CD14-positive monocyte (primary cell): ENCODE measurements around the gene DENND1A. TPM values are rescaled to one million over a fixed set of nuclear protein-coding genes. Genes with fewer than 3 reads are reported as not detected.

Experiments used
- DNase-seq, 3 donors: peaks; one replicate each; pipeline ENCODE4 v3.0.0-alpha.2; 2011 to 2022
- H2AFZ ChIP-seq: 2 replicates; pipeline ENCODE4 v1.6.0; 2012; ENCODE audit warnings: mild to moderate bottlenecking, low read depth, low read length, inconsistent platforms; ENCODE audit not compliant: insufficient read depth, poor library complexity, severe bottlenecking
- H3K27ac ChIP-seq, 2 donors: 1 replicate in 1 of 2; 2 replicates in 1 of 2; pipeline ENCODE4 v1.5.1; 2012 to 2013; ENCODE audit warnings: low read length in 2 of 2, control low read depth in 1 of 2, inconsistent platforms in 1 of 2, low read depth in 1 of 2, mild to moderate bottlenecking in 1 of 2
- H3K27me3 ChIP-seq, 2 donors: one replicate each; pipeline versions ENCODE4 v1.6.0 to v1.6.1; 2011 to 2013; ENCODE audit warnings: low read length in 2 of 2; ENCODE audit not compliant: control insufficient read depth in 2 of 2, insufficient read depth in 2 of 2
- H3K36me3 ChIP-seq, 2 donors: replicated peaks in 1 of 2; 1 replicate in 1 of 2; 2 replicates in 1 of 2; pipeline versions ENCODE4 v1.5.1 to v1.6.1; 2012 to 2013; ENCODE audit warnings: low read length in 2 of 2, control low read depth in 1 of 2, inconsistent platforms in 1 of 2, mild to moderate bottlenecking in 1 of 2; ENCODE audit not compliant: insufficient read depth in 2 of 2, control insufficient read depth in 1 of 2
- H3K4me1 ChIP-seq, 2 donors: 1 replicate in 1 of 2; 2 replicates in 1 of 2; pipeline versions ENCODE4 v1.5.1 to v1.6.1; 2012 to 2013; ENCODE audit warnings: low read length in 2 of 2, control low read depth in 1 of 2, inconsistent platforms in 1 of 2, mild to moderate bottlenecking in 1 of 2, moderate library complexity in 1 of 2; ENCODE audit not compliant: insufficient read depth in 2 of 2, control insufficient read depth in 1 of 2
- H3K4me2 ChIP-seq: replicated peaks from 2 replicates; pipeline ENCODE3; 2012; ENCODE audit warnings: low read length, moderate library complexity, mild to moderate bottlenecking; ENCODE audit not compliant: poor library complexity, severe bottlenecking; ENCODE audit errors: extremely low read depth
- H3K4me3 ChIP-seq, 3 experiments: fragments of 200-600 bp in 1 of 3; sonication (generic) in 1 of 3; replicated peaks in 1 of 3; 1 replicate in 2 of 3; 2 replicates in 1 of 3; pipeline ENCODE4 v1.5.1; 2011 to 2013; ENCODE audit warnings: low read length in 3 of 3, mild to moderate bottlenecking in 3 of 3, control low read depth in 2 of 3, low read depth in 2 of 3, inconsistent platforms in 1 of 3, moderate library complexity in 1 of 3
- H3K79me2 ChIP-seq: 2 replicates; pipeline ENCODE4 v1.6.0; 2012; ENCODE audit warnings: mild to moderate bottlenecking, control low read depth, inconsistent platforms, low read length, moderate library complexity; ENCODE audit not compliant: insufficient read depth
- H3K9ac ChIP-seq: 2 replicates; pipeline ENCODE4 v1.6.0; 2017; ENCODE audit warnings: low read length, mild to moderate bottlenecking; ENCODE audit not compliant: insufficient read depth, poor library complexity, severe bottlenecking
- H3K9me3 ChIP-seq, 2 donors: replicated peaks in 1 of 2; 1 replicate in 1 of 2; 2 replicates in 1 of 2; pipeline versions ENCODE4 v1.5.1 to v1.6.1; 2012 to 2013; ENCODE audit warnings: low read length in 2 of 2, control low read depth in 1 of 2; ENCODE audit not compliant: control insufficient read depth in 1 of 2, insufficient read depth in 1 of 2
- H4K20me1 ChIP-seq: 2 replicates; pipeline ENCODE4 v1.6.0; 2012; ENCODE audit warnings: mild to moderate bottlenecking, low read length, control low read depth, moderate library complexity; ENCODE audit not compliant: insufficient read depth
- H3K27ac Mint-ChIP-seq, 7 donors: one replicate each; pipeline ENCODE4 v1.8.0; 2020; ENCODE audit warnings: mild to moderate bottlenecking in 7 of 7, mixed read lengths in 7 of 7, moderate library complexity in 6 of 7, inconsistent platforms in 2 of 7
- H3K27me3 Mint-ChIP-seq, 3 donors: one replicate each; pipeline ENCODE4 v1.8.0; 2021 to 2022; ENCODE audit warnings: low read depth in 3 of 3, mild to moderate bottlenecking in 3 of 3, mixed read lengths in 3 of 3, moderate library complexity in 3 of 3, inconsistent platforms in 1 of 3
- H3K36me3 Mint-ChIP-seq, 2 donors: one replicate each; pipeline ENCODE4 v1.8.0; 2020; ENCODE audit warnings: mixed read lengths in 2 of 2, inconsistent platforms in 1 of 2, mild to moderate bottlenecking in 1 of 2
- H3K4me1 Mint-ChIP-seq: one replicate; pipeline ENCODE4 v1.8.0; 2020; ENCODE audit warnings: mild to moderate bottlenecking, mixed read lengths
- H3K4me3 Mint-ChIP-seq, 2 donors: one replicate each; pipeline ENCODE4 v1.8.0; 2020; ENCODE audit warnings: mild to moderate bottlenecking in 2 of 2, mixed read lengths in 2 of 2, moderate library complexity in 1 of 2
- H3K9me3 Mint-ChIP-seq, 7 donors: one replicate each; pipeline ENCODE4 v1.8.0; 2020 to 2022; ENCODE audit warnings: mixed read lengths in 7 of 7, mild to moderate bottlenecking in 6 of 7, moderate library complexity in 6 of 7, inconsistent platforms in 2 of 7
- WGBS: methylation state at CpG from one replicate; pipeline ENCODE4 v1.1.5; 2013; ENCODE audit warnings: missing lambda C conversion rate; ENCODE audit not compliant: insufficient coverage; 5-methylcytosine and 5-hydroxymethylcytosine counted together
- intact Hi-C, 2 donors: fragments of 100-400 bp; cut with micrococcal nuclease; formaldehyde crosslinking; loops; one replicate each; pipeline versions ENCODE4 v1.15.0 to v1.15.1; 2023
- polyA plus RNA-seq, 3 donors: library from polyadenylated mRNA; depleted of rRNA in 1 of 3; unstranded in 2 of 3; stranded (reverse) in 1 of 3; fragments of 300-500 nt in 2 of 3; fragments of >200 nt in 1 of 3; fragmentation: Illumina TruSeq in 2 of 3; gene quantifications; 1 replicate in 2 of 3; 2 replicates in 1 of 3; pipeline ENCODE4 v1.2.3, GENCODE V29; 2012 to 2021
- TF ChIP-seq, protein P1 (sequence below): fragments of 200-600 bp; IDR thresholded peaks from one replicate; pipeline ENCODE4 v1.8.0; 2022; ENCODE audit warnings: antibody characterized with exemption, mild to moderate bottlenecking

The DENND1A gene
- polyA plus RNA-seq, 3 donors = 24.8 to 73.0 (median 29.4) TPM

DNA sequence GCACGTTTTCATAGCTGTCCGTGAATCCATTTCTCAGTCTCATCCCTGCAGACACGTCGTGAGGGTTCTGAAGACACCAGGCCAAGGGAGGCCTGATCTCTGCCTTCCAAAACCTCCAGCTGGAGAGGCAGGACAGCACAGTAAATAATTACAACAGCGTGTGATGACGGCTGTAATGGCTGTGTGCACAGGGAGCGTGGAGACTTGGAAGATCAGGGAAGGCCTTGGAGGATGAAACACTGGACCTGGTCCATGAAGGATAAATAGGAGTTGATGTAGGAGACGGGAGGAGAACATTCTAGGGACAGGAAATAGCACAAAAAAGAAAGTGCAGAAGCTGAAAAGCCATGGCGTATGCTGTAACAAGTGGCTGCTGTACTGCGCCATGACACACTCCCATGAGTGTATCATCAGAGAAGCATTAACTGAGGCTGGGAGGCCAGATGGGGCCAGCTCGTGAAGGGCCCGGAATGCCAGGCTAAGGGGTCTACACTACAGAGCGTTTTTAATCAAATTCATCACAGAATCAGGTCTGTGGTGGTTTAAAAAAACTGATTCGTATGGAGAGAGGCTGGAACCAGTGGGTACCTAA, 476.8 kb downstream of the DENND1A start:
- TF ChIP-seq, protein P1, sequence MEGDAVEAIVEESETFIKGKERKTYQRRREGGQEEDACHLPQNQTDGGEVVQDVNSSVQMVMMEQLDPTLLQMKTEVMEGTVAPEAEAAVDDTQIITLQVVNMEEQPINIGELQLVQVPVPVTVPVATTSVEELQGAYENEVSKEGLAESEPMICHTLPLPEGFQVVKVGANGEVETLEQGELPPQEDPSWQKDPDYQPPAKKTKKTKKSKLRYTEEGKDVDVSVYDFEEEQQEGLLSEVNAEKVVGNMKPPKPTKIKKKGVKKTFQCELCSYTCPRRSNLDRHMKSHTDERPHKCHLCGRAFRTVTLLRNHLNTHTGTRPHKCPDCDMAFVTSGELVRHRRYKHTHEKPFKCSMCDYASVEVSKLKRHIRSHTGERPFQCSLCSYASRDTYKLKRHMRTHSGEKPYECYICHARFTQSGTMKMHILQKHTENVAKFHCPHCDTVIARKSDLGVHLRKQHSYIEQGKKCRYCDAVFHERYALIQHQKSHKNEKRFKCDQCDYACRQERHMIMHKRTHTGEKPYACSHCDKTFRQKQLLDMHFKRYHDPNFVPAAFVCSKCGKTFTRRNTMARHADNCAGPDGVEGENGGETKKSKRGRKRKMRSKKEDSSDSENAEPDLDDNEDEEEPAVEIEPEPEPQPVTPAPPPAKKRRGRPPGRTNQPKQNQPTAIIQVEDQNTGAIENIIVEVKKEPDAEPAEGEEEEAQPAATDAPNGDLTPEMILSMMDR = no peak
- H3K36me3 ChIP-seq = peaks cover 82 to 96% of the 10 kb centered on the region in 2 donors
- intact Hi-C loops = no loop called here
- peaks cover 78 to 94% of the 10 kb centered on the region in 2 donors for H3K36me3 Mint-ChIP-seq
- H3K4me3 ChIP-seq = no peak overlapping the region
- no peaks in the 10 kb centered on the region for H3K4me1 ChIP-seq
- no peaks in the 10 kb centered on the region for H3K27me3 ChIP-seq
- peaks cover 19% of the 10 kb centered on the region for H4K20me1 ChIP-seq
- no peak overlapping the region for H3K9ac ChIP-seq
- H3K4me3 Mint-ChIP-seq = no peak overlapping the region
- H3K4me1 Mint-ChIP-seq = no peaks in the 10 kb centered on the region
- no peaks in the 10 kb centered on the region for H3K9me3 Mint-ChIP-seq
- no peaks in the 10 kb centered on the region for H3K9me3 ChIP-seq
- WGBS = 96% methylated on average over 10 of the region's 14 CpGs
- peak overlapping the region in 1 of 2 donors; percentile 36 for H3K27ac ChIP-seq
- H3K27ac Mint-ChIP-seq = no peak overlapping the region
- peaks cover 0 to 5% (median 1%) of the 10 kb centered on the region in 3 donors for H3K27me3 Mint-ChIP-seq
- no peak overlapping the region for H3K4me2 ChIP-seq
- no peak overlapping the region for H2AFZ ChIP-seq
- no peak for DNase-seq
- H3K79me2 ChIP-seq = no peaks in the 10 kb centered on the region

DNA sequence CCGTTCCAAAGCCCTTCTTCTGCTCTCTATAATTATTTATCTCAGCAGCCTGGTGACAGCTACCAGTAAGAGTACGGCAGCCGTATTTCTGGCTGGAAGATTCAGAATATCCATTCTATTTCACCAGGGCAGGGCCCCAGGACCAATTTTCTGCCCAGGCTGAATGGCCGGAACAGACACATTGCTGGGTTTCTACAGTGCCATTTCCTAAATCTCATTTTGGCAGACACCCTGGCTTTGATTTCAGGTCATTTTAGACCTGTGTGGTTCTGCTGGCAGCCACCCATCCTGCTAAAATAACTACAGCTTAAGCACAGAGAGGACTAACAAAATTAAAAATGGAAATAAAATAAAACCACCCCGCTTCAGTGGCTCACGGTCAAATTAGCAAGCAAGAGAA, 478.9 kb downstream of the DENND1A start:
- whole genome bisulfite sequencing = 97% methylated on average over 4 of the region's 6 CpGs
- peaks cover 8% of the 10 kb centered on the region for H4K20me1 ChIP-seq
- H3K4me1 ChIP-seq = no peaks in the 10 kb centered on the region
- H3K27me3 ChIP-seq = no peaks in the 10 kb centered on the region
- H3K9me3 ChIP-seq = no peaks in the 10 kb centered on the region
- Mint-ChIP-seq H3K36me3 (peaks cover 82 to 96% of the 10 kb centered on the region in 2 donors), H3K4me1 (no peaks in the 10 kb centered on the region), H3K27me3 (peaks cover 0 to 5% (median 1%) of the 10 kb centered on the region in 3 donors), H3K4me3 (no peak overlapping the region), H3K9me3 (no peaks in the 10 kb centered on the region), H3K27ac (no peak overlapping the region)
- intact Hi-C loops = no loop called here
- no peak overlapping the region for H3K27ac ChIP-seq
- DNase-seq = no peak
- no peak overlapping the region for H2AFZ ChIP-seq
- H3K4me2 ChIP-seq = no peak overlapping the region
- H3K4me3 ChIP-seq = no peak overlapping the region
- no peak overlapping the region for H3K9ac ChIP-seq
- peaks cover 84 to 100% of the 10 kb centered on the region in 2 donors for H3K36me3 ChIP-seq
- TF ChIP-seq, protein P1 = no peak
- no peaks in the 10 kb centered on the region for H3K79me2 ChIP-seq
